ENCODE data around the gene TGFB3.
A peak's percentile ranks its signal among the peaks of the same experiment; 100 is the strongest.

TGFB3 gene

DNA sequence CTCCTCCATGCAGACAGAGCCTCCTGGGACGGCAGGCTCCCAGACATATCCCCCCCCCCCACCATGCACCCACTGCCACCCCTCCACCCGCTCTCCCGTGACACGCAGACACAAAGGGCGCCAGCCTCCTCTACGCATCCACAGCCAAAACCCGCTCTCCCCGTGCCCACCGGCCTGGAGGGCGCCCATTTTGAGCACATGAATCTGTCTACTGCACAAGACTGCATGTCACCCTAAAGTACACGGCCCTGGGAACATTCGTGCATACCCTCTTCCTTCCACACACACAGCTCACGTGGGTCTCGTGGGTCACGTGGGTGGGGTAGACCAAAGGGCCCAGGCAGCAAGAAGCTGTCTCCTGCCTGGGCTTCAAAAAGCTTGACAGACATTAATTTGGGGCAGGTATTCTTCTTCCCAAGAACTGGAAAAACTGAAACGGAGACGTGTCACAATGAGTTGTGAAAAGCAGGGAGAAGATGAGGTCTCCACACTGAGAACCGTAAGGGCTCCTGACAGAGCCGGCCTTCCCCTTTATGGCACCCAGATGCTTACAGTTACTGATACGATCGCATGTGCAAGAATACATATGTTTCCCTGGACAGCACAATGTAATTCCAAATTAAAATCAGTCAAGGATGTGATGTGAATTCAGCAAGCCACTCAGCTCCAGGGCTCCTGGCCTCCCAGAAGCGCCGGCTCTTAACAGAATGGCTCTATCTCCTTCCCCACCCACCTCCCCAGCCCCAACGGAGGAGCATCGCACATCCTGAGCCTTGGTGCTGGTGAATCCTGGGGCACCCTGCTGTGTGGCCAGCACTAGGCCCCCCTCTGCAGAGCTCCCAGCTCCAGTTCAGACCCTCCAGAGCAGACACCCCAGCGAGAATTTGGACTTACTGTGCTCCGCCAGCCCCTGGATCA is 1.9 kb downstream of the TGFB3 start:
- TF ChIP-seq, protein P1, sequence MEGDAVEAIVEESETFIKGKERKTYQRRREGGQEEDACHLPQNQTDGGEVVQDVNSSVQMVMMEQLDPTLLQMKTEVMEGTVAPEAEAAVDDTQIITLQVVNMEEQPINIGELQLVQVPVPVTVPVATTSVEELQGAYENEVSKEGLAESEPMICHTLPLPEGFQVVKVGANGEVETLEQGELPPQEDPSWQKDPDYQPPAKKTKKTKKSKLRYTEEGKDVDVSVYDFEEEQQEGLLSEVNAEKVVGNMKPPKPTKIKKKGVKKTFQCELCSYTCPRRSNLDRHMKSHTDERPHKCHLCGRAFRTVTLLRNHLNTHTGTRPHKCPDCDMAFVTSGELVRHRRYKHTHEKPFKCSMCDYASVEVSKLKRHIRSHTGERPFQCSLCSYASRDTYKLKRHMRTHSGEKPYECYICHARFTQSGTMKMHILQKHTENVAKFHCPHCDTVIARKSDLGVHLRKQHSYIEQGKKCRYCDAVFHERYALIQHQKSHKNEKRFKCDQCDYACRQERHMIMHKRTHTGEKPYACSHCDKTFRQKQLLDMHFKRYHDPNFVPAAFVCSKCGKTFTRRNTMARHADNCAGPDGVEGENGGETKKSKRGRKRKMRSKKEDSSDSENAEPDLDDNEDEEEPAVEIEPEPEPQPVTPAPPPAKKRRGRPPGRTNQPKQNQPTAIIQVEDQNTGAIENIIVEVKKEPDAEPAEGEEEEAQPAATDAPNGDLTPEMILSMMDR (conservative IDR thresholded peaks at IDR 0.05), result no peak; the same call in 1 of the 2 replicates
- no peak overlapping the region for H3K27ac ChIP-seq

DNA sequence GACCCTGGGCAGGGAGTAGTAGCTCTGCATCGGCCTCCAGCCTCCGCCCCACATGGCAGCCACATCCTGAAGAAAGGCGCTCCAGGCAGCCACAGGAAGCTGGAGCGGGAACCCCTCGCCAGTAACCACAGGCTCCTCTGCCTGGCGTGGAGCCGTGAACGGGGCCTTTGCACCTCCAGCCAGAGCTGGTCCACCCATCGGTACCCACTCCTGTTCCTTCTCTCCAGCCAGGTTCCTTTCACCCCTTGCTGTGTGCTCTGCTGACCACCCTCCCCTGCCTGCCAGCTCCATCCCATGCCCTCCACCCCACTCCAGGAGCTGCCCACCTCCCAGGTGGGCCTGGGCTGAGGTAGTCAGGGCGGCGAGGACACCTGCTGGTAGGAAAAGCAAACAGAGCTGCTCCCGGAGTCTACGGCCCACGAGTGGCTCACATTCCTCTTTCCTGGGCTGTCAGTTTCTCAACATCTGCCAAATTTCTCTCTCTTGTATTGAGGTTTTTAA is 2.7 kb downstream of the TGFB3 start:
- H3K27ac ChIP-seq, result no peak overlapping the region
- TF ChIP-seq, protein P1 (conservative IDR thresholded peaks at IDR 0.05), result peak; percentile 69

DNA sequence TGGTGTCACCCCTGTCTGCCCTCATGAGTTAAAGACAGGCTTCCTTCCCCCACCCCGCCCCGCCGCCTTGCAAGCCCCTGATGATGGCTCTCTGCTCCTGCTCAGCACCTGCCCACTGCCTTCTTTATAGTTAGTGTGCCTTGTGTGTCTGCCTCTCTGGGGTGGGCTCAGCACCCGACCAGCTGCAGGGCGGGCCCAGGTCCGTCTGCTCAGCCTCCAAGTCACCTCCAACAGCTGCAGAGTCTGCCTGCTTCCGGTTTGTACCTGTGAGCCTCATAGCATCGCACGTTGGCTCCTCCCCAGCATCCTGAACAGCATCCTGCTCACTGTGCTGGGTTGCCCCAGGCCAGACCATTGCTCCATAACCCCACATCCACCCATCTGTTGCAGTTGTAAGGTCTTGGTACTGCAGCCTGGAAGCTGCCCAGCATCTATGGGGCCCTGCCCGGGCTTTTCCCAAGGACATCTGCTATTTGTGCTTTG is 3.5 kb downstream of the TGFB3 start:
- H3K27ac ChIP-seq, result no peak overlapping the region

DNA sequence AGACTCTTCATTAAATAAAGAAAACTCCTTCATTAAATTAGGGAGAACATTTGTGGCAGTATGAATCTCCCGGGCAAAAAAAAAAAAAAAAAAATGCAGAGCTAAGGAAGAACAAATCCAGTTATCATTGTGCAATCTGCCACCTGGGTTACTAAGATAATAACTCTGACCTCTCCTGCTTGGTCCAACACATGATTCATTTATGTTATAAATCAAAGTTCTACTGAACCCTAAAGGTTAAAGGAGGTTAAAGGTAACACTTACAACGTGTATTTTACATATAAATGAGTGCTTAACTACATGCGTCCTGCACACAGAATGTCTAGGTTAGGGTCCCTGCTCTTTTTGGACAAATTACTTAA is 4.2 kb downstream of the TGFB3 start:
- no peak overlapping the region for H3K27ac ChIP-seq

More for the DNA sequence above, 3.5 kb downstream of the TGFB3 start:
- TF ChIP-seq, protein P1 (conservative IDR thresholded peaks at IDR 0.05), result no peak

DNA sequence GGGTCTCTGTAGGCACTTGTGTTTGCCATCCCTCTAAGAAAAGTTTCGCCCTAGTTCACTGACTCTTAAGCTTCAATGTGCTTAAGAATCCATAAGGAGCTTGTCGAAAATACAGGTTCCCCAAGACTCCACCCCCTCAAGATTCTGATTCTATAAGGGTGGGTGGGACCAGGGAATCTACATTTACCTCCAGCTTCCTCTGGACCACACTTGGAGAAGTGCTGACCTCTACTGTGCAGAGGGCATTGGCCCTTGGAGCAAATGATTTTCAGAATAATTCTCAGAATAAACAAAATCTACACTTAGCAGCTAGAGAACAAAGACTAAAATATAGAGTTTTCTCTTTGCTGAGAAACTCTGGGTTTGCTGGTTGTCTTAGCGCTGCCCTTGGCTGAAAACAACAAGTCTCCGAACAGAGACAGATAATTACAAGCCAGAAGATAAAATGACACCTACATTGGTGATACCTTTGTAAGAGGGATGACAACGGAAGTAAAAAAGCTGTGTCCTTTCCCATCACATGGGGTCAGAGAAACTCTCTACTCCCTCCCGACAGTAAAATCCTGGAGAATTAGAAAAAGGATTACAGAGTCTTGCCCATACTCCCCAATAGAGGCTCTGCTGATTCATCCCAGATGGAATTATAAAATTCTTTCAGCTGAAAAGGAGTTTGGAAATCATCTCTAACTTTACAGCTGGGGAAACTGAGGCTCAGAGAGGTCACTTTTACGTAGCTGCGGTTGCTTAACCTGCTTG is 4.8 kb downstream of the TGFB3 start:
- TF ChIP-seq, protein P1 (conservative IDR thresholded peaks at IDR 0.05), result no peak
- H3K27ac ChIP-seq, result no peak overlapping the region

More for the DNA sequence above, 4.2 kb downstream of the TGFB3 start:
- TF ChIP-seq, protein P1 (conservative IDR thresholded peaks at IDR 0.05), result no peak

DNA sequence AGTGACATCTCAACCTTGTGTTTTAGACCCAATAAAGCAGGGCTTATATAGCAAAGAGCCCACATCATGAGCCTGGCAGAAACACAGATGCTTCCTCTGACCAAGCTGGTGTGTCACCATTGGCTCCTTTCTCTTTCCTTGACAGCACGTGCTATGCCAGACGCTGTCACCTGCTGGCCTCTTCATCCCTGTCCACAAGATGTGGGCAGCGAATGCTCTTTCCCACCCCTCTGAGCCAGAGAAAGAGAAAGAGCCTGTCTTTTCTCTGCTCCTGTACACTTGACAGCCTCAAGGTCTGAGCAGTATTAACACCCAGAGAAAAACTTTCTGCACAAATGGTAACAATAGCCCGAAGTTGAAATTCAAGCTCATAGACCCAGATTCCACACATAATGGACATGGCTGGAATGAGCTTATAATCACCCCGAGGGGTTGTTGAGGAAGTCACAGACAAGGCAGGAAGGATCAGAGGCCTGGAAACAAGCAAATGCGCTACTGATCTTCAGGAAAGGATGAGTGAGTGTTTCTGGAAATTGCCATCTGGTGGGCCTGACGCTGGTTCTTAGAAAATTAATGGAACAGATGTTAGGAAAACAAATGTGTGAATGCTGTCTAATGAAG is 8.9 kb downstream of the TGFB3 start:
- H3K27ac ChIP-seq, result no peak overlapping the region
- TF ChIP-seq, protein P1 (conservative IDR thresholded peaks at IDR 0.05), result no peak
